ENCODE measurements around the gene CCDC180. TPM values are rescaled to one million over a fixed set of nuclear protein-coding genes. Genes with fewer than 3 reads are reported as not detected.

The CCDC180 gene
- total and polyA plus RNA-seq, 2 experiments from 2014 or later, result 3.9 to 7.1 TPM

DNA sequence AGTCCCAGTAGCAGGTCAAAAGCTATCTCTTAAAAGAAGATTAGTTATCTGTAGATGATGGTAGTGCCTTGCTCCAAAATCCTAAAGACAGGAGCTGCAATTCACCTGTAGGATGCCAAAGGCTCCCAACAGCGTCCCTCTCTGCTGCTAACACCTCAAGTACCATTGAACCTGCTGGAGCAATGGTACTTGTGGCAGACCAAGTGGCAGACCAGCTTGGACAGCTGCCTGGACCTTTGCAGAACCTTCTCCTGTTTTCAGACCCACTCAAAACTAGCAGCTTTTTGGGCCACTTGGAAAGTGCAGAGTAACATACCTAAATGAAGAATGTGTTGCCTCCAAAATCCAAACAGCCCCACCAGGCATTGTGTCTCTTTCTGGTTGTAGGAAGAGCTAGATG is 6.9 kb upstream of the CCDC180 start:
- H3K4me2 ChIP-seq, result no peak overlapping the region
- H3K27ac ChIP-seq (ENCODE audit: low read depth), result no peak overlapping the region
- Mint-ChIP-seq H3K36me3 (ENCODE audit: low read depth) (peaks cover 9% of the 10 kb centered on the region), H3K27me3 (ENCODE audit: insufficient read depth, low read depth, poor library complexity) (no peaks in the 10 kb centered on the region), H3K9me3 (peaks cover 8% of the 10 kb centered on the region; the same call in 2 of the 3 replicates), H3K27ac (no peak overlapping the region), H3K4me1 (0 out of 3 replicates have a peak, but pooled peaks cover 3% of the 10 kb centered on the region), H3K4me3 (no peak overlapping the region)
- H3K36me3 ChIP-seq (ENCODE audit: insufficient read depth), result peaks cover 3% of the 10 kb centered on the region
- ATAC-seq, result no peak
- no peaks in the 10 kb centered on the region for H4K20me1 ChIP-seq (replicated peaks; ENCODE audit: insufficient read depth)
- no peaks in the 10 kb centered on the region for H3K27me3 ChIP-seq (ENCODE audit: insufficient read depth)
- H3F3A ChIP-seq (replicated peaks; ENCODE audit: low read depth), result no peaks in the 10 kb centered on the region
- no peaks in the 10 kb centered on the region for H3K4me1 ChIP-seq (ENCODE audit: insufficient read depth)
- no peak overlapping the region for H2AFZ ChIP-seq
- no peaks in the 10 kb centered on the region for H3K79me2 ChIP-seq (replicated peaks; ENCODE audit: insufficient read depth)
- H3K9me2 ChIP-seq (ENCODE audit: insufficient read depth), result peaks cover 16% of the 10 kb centered on the region; the same call in 1 of the 2 replicates
- H3K4me3 ChIP-seq, result no peak overlapping the region
- TF ChIP-seq ZNF114 (CRISPR knock-in tag; IDR thresholded peaks at IDR 0.05) (no peak), ZNF331 (CRISPR knock-in tag; IDR thresholded peaks at IDR 0.05; ENCODE audit: low read depth) (no peak), NANOG (IDR thresholded peaks at IDR 0.05; ENCODE audit: borderline replicate concordance) (no peak), CREB1 (CRISPR knock-in tag; IDR thresholded peaks at IDR 0.05; ENCODE audit: low read depth) (no peak), POLR2AphosphoS5 (IDR thresholded peaks at IDR 0.05; ENCODE audit: low read depth) (no peak), EZH2 (IDR thresholded peaks at IDR 0.05; ENCODE audit: low read depth, unreplicated experiment) (no peak), ZNF462 (CRISPR knock-in tag; IDR thresholded peaks at IDR 0.05) (no peak), JUNB (IDR thresholded peaks at IDR 0.05; ENCODE audit: unreplicated experiment) (no peak), STAT1 (IDR thresholded peaks at IDR 0.05; ENCODE audit: unreplicated experiment) (no peak), EZH2phosphoT487 (IDR thresholded peaks at IDR 0.05; ENCODE audit: unreplicated experiment) (no peak)
- TF ChIP-seq, protein P1, sequence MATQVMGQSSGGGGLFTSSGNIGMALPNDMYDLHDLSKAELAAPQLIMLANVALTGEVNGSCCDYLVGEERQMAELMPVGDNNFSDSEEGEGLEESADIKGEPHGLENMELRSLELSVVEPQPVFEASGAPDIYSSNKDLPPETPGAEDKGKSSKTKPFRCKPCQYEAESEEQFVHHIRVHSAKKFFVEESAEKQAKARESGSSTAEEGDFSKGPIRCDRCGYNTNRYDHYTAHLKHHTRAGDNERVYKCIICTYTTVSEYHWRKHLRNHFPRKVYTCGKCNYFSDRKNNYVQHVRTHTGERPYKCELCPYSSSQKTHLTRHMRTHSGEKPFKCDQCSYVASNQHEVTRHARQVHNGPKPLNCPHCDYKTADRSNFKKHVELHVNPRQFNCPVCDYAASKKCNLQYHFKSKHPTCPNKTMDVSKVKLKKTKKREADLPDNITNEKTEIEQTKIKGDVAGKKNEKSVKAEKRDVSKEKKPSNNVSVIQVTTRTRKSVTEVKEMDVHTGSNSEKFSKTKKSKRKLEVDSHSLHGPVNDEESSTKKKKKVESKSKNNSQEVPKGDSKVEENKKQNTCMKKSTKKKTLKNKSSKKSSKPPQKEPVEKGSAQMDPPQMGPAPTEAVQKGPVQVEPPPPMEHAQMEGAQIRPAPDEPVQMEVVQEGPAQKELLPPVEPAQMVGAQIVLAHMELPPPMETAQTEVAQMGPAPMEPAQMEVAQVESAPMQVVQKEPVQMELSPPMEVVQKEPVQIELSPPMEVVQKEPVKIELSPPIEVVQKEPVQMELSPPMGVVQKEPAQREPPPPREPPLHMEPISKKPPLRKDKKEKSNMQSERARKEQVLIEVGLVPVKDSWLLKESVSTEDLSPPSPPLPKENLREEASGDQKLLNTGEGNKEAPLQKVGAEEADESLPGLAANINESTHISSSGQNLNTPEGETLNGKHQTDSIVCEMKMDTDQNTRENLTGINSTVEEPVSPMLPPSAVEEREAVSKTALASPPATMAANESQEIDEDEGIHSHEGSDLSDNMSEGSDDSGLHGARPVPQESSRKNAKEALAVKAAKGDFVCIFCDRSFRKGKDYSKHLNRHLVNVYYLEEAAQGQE (IDR thresholded peaks at IDR 0.05; ENCODE audit: unreplicated experiment), result no peak
- TF ChIP-seq, protein P2, sequence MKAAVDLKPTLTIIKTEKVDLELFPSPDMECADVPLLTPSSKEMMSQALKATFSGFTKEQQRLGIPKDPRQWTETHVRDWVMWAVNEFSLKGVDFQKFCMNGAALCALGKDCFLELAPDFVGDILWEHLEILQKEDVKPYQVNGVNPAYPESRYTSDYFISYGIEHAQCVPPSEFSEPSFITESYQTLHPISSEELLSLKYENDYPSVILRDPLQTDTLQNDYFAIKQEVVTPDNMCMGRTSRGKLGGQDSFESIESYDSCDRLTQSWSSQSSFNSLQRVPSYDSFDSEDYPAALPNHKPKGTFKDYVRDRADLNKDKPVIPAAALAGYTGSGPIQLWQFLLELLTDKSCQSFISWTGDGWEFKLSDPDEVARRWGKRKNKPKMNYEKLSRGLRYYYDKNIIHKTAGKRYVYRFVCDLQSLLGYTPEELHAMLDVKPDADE (IDR thresholded peaks at IDR 0.05), result no peak
- TF ChIP-seq, protein P3, sequence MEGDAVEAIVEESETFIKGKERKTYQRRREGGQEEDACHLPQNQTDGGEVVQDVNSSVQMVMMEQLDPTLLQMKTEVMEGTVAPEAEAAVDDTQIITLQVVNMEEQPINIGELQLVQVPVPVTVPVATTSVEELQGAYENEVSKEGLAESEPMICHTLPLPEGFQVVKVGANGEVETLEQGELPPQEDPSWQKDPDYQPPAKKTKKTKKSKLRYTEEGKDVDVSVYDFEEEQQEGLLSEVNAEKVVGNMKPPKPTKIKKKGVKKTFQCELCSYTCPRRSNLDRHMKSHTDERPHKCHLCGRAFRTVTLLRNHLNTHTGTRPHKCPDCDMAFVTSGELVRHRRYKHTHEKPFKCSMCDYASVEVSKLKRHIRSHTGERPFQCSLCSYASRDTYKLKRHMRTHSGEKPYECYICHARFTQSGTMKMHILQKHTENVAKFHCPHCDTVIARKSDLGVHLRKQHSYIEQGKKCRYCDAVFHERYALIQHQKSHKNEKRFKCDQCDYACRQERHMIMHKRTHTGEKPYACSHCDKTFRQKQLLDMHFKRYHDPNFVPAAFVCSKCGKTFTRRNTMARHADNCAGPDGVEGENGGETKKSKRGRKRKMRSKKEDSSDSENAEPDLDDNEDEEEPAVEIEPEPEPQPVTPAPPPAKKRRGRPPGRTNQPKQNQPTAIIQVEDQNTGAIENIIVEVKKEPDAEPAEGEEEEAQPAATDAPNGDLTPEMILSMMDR (conservative IDR thresholded peaks at IDR 0.05; ENCODE audit: low read depth in 2 of 2), result no peak
- DNase-seq (ENCODE audit: low spot score), result no peak

Data from GM23338 (cell line).